Inflammatory macrophage treated with lipopolysaccharide for 4 hours (primary cell): ENCODE results near the gene ATP2B2.

ENCODE experiments used
- DNase-seq: peaks from one replicate; pipeline ENCODE4 v3.0.0-alpha.2; 2020

ATP2B2 gene

DNA sequence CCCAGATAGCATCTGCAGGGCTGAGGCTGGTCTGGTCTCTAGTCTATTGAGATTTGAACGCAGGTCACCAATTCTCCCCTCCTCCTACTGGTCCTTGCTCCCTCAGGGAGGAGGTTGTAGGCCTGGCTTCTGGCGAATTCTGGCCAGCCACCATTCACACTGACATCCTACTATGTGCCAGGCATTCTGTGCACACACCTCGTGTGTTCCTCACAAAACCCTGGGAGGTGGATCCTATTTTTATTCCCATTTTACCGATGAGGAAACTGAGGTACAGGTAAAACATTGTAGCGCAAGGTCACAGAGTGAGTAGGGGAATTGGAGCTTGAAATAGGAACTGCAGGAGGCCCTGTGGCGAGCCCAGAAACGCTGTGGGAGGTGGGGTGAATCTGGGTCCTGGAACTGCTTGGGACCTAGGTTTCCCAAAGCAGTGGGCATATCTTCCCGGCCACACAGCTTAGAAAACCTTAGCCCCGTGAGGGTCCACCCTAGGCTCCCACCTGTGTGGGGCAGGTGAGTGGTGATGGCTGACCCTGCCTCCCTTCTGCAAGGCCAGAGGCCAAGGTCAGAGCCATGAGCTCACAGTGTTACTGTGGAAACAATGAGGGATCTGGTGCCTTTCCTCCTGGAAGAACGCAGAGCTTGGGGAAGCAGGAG, 4.8 kb upstream of the ATP2B2 start:
- DNase-seq = no peak

- DNase-seq = no peak
Observed at GRCh38 chr3:10509325-10509724, 3.9 kb upstream of the ATP2B2 start.

GRCh38 chr3:10508619-10509260, 3.4 kb upstream of the ATP2B2 start:
- DNase-seq = no peak

DNA sequence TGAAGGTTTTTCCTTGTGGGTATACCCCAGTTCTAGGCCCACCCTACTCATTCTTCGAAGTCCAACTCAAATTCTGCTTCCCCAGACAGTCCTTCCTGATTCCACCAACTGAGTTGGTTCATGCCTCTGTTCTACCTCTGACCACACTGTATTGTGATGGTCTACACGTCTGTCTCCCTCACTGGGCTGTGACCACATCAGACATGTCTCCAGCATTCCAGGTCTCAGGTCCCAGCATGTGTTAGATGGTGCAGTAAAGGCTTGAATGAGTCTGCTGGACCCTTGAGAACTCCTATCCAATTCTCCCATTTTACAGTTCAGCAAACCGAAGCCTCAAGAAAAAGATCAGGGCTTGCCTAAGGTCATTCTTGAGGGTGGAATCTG, 2.8 kb upstream of the ATP2B2 start:
- DNase-seq = no peak

GRCh38 chr3:10507331-10507730, 1.9 kb upstream of the ATP2B2 start:
- DNase-seq = no peak

- no peak for DNase-seq
Observed at GRCh38 chr3:10506696-10507095, 1.3 kb upstream of the ATP2B2 start.

DNA sequence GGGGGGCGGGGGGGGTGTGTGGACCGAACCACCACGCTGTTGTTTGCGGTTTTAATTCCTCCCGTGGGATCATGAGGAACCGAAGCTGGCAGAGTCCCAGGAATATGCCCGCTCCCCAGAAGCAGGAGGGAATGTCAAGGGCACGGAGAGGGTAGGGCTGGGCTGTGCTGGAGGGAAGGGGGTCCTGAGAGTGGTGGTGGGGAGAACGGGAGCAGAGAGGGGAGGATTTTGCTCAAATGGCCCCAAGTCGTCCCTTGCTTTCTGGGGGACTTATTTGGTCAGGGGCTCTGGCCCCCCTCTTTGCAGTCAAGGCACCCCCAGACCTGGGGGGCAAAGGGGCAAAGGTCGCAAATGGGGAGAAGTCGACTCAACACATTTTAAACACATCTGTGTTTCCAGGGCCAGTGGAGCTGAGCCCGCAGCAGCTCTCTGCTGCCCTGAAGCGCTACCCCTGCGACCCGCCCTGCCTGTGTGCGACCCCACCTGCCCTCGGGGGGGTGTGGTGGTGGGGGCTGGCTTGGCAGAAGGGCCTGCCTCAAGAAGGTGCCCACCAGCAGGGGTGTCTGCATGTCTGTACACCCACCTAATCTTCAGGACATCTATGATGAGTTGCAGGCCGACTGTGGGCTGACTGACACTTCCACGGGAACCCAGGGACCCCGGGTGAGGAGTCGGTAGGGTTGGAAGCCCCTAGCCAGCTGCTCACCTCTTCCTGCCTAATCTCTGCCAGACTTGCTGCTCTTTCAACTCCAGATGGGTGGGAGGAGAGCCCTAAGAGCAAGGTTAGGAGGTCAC, 602 bp upstream of the ATP2B2 start:
- DNase-seq = no peak

DNA sequence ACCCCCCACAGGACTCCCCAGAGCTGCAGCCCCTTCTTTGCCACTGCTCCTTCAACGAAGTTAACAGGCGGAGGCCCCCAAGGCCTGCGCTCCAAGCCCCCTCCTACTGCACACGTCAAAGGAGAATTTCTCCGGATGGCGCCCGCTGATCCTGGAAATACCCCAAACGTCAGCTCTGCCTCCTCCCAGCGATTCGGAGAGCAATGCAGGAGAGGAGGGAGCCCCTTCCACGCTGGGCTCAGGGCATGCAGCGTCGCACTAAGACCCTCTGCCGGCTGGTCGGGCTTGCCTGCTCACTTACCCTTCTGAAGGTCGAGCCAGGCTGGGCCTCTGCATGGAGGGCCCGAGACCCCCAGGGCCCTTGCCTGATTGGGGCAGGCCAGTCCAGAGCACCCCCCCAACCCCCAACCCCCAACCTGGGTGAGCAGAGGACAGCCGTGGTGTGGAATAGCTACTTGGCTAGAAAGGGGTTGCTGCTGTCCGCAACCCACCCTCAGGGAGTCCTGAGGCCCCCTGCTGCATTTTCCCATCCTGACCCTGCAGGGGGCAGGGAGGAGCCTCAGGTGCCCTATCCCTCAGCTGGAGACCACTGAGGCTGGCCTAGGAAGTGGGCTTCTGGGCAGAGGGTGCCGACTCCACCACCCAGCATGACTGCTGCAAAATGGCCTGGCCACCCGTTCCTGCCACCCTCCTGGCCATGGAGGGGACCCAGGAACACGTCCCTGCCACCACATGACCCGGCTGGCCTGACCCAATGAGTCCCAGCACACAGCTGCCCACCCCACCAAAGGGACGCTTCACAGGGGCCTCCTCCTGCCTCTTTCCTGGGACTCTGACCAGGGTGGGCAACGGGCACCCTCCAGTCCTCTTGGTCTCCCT, 976 bp downstream of the ATP2B2 start:
- no peak for DNase-seq

GRCh38 chr3:10503217-10503796, 2.1 kb downstream of the ATP2B2 start:
- DNase-seq = no peak

GRCh38 chr3:10502185-10502880, 3.1 kb downstream of the ATP2B2 start:
- DNase-seq = no peak

GRCh38 chr3:10501664-10502052, 3.7 kb downstream of the ATP2B2 start:
- no peak for DNase-seq

DNA sequence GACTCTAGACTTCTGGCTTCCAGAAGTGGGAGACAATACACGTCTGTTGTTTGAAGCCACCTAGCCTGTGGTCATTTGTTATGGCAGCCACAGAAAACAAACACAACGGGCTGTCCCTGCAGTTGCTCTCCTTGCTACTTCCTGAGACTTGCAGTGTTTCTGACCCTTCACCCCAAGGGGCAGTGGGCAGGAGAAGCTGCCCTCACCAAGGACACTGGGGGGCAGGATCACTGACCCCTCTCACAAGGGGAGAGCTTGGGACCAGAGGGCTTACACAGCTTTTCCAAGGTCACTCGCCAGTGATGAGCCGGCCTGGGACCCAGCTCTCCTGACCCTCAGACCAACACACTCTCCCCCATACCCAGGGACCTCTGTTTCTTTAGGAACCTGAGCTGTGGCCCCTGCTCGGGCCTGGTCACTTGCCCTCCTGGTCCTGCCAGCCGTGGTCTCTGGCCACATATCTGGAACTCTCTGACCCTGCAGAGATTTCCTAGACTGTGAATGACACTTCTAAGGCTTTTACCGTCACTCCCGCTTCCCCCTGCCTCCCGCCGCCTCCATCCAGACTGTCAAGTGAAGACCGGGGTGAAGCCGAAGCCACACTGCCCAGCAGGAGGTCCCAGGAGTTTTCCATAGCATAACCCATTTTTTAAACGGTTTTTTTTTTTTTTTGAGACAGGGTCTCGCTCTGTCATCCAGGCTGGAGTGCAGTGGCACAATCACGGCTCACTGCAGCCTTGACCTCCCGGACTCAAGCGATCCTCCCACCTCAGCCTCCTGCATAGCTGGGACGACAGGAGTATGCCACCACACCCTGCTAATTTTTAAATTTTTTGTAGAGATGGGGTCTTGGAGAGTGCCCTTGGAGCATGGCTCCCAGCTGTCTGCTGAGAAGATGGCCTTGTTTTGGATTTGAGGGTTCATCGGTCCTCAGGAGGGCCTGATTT, 4.4 kb downstream of the ATP2B2 start:
- DNase-seq = no peak

- no peak for DNase-seq
Observed at GRCh38 chr3:10498271-10498670, 7.1 kb downstream of the ATP2B2 start.

- no peak for DNase-seq
Observed at GRCh38 chr3:10497439-10497838, 7.9 kb downstream of the ATP2B2 start.

DNA sequence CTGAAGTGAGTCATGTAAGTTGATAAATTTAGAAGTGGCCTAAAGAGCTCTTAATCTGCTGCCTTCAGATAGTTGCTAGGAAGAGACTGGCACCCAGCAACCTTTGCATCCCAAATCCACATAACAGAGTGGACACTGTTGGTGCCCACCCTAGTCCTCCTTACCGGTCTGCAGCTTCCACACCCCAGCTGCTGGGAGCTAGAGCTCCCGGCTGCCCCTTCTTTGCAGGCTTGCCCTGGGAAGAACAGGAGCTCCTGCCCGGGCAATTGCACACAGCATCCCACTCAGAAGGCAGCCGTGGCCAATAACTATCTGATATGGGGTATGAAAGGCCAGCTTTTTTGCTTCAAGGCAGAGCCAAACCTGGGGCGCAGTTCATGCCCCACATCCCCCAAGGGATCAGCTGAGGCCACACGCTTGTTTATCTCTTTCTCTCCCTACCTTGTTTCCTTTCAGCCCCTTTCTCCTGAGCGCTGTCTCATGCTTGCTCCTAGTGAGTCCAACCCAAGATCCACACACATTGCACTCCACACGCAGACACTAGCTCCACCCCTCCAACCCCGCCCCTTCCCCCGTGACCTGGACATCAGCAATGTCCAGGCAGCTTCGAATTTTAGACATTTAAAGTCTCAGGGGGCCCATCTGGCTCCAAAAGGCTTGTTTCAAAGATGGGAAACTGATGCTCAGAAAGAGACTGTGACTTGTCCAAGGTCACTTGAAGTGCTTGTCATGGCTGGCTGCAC, 9.1 kb downstream of the ATP2B2 start:
- no peak for DNase-seq

GRCh38 chr3:10495614-10496013, 9.8 kb downstream of the ATP2B2 start:
- DNase-seq = no peak

- DNase-seq = no peak
Observed at GRCh38 chr3:10495003-10495402, 10.4 kb downstream of the ATP2B2 start.

DNA sequence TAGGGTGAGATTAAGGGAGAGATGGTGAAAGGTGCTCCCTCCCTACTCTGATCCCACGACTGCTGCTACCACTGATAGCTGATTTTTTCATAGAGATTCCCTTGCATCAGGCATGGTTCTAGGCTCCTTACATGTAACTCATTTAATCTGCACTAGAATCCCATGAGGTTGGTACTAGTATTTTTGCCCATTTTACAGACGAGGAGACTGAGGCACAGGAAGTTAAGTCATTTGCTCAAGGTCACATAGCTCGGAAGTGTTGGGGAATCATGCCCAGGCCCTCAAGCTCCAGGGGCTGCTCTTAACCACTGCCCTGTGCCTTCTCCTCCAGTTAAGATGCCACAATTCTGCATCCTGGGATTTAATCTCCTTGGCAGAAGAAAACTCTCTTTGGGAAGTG, 11.2 kb downstream of the ATP2B2 start:
- no peak for DNase-seq

DNA sequence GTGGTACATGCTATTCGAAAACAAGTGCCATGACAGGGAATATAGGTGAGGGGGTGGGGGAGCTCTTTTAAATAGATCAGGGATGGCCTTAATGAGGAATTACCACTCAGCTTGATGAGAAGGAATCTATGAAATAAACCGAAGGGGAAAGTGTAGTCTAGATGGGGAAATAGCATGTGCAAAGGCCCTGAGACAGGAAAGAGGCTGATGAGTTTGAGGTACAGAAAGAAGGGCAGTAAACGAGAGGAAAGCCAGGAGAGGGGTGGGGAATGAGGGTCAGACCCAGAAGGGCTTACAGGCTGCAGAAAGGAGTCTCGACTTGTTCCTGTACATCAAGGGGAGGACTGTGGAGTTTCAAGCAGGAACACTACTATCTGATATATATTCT, 12.2 kb downstream of the ATP2B2 start:
- DNase-seq = no peak
